ENCODE results near the gene TSPAN33.

- TF ChIP-seq, protein P1, sequence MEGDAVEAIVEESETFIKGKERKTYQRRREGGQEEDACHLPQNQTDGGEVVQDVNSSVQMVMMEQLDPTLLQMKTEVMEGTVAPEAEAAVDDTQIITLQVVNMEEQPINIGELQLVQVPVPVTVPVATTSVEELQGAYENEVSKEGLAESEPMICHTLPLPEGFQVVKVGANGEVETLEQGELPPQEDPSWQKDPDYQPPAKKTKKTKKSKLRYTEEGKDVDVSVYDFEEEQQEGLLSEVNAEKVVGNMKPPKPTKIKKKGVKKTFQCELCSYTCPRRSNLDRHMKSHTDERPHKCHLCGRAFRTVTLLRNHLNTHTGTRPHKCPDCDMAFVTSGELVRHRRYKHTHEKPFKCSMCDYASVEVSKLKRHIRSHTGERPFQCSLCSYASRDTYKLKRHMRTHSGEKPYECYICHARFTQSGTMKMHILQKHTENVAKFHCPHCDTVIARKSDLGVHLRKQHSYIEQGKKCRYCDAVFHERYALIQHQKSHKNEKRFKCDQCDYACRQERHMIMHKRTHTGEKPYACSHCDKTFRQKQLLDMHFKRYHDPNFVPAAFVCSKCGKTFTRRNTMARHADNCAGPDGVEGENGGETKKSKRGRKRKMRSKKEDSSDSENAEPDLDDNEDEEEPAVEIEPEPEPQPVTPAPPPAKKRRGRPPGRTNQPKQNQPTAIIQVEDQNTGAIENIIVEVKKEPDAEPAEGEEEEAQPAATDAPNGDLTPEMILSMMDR (conservative IDR thresholded peaks at IDR 0.05; ENCODE audit: low read depth, low read length) = no peak
- no peak for TF ChIP-seq EZH2 (IDR thresholded peaks at IDR 0.05; ENCODE audit: borderline replicate concordance, low read depth, low read length, poor library complexity, severe bottlenecking)
These were observed 49.2 kb upstream of the TSPAN33 start for GRCh38 chr7:129095258-129095657.
